Caco-2 (cell line): Measurements from ENCODE around the gene ZRSR2. TPM values are rescaled to one million over a fixed set of nuclear protein-coding genes. Genes with fewer than 3 reads are reported as not detected.
A peak's percentile ranks its signal among the peaks of the same experiment; 100 is the strongest.

Experiments used
- BruUV-seq: library from RNA; stranded (reverse); fragments of 400-500 nt; replicated peaks from 2 replicates; lab custom pipeline; 2021; lab: Mats Ljungman, UMichigan
- CTCF ChIA-PET: fragments of 300-600 bp; sonication (Branson Sonifier 250); formaldehyde crosslinking; loops from one replicate; lab custom pipeline; 2022; ENCODE audit warnings: antibody characterized with exemption; lab: Charles Lee
- POLR2A ChIA-PET: fragments of 300-600 bp; sonication (Branson Sonifier 250); formaldehyde crosslinking; loops from one replicate; lab custom pipeline; 2022; ENCODE audit warnings: antibody characterized with exemption; lab: Charles Lee
- DNase-seq, 2 experiments: peaks; one replicate each; pipeline versions ENCODE4 v3.0.0 to v3.0.0-alpha.2; 2020 to 2022
- H3K27me3 ChIP-seq: replicated peaks from 2 replicates; pipeline ENCODE4 v1.6.0; 2011; ENCODE audit warnings: low read length; ENCODE audit not compliant: control insufficient read depth, insufficient read depth
- H3K36me3 ChIP-seq: 2 replicates; pipeline ENCODE4 v1.5.1; 2011; ENCODE audit warnings: low read length; ENCODE audit not compliant: control insufficient read depth, insufficient read depth
- H3K4me1 ChIP-seq: fragments of 250-450 bp; sonication (Bioruptor Pico); 2 replicates; pipeline ENCODE4 v1.5.1; 2020; ENCODE audit warnings: mild to moderate bottlenecking
- H3K4me3 ChIP-seq: 2 replicates; pipeline ENCODE4 v1.5.1; 2011; ENCODE audit warnings: low read depth, mild to moderate bottlenecking, control low read depth, low read length
- H3K9me3 ChIP-seq: fragments of 250-450 bp; sonication (Bioruptor Pico); 2 replicates; pipeline ENCODE4 v1.5.1; 2020; ENCODE audit warnings: mild to moderate bottlenecking, moderate library complexity
- H3K27ac Mint-ChIP-seq: one replicate; pipeline ENCODE4 v1.8.0; 2022; ENCODE audit warnings: mixed read lengths; ENCODE audit not compliant: unreplicated experiment
- H3K27me3 Mint-ChIP-seq: one replicate; pipeline ENCODE4 v1.8.0; 2022; ENCODE audit warnings: mixed read lengths; ENCODE audit not compliant: insufficient read depth, unreplicated experiment
- H3K36me3 Mint-ChIP-seq: one replicate; pipeline ENCODE4 v1.8.0; 2022; ENCODE audit warnings: mild to moderate bottlenecking, mixed read lengths; ENCODE audit not compliant: insufficient read depth, unreplicated experiment
- H3K4me1 Mint-ChIP-seq: one replicate; pipeline ENCODE4 v1.8.0; 2022; ENCODE audit warnings: low read depth, mixed read lengths; ENCODE audit not compliant: unreplicated experiment
- H3K4me3 Mint-ChIP-seq: one replicate; pipeline ENCODE4 v1.8.0; 2022; ENCODE audit warnings: mild to moderate bottlenecking, moderate library complexity, mixed read lengths; ENCODE audit not compliant: unreplicated experiment
- H3K9me3 Mint-ChIP-seq: one replicate; pipeline ENCODE4 v1.8.0; 2022; ENCODE audit warnings: mixed read lengths; ENCODE audit not compliant: unreplicated experiment
- CTCF ChIP-seq, 2 experiments: fragments of 200-600 bp in 1 of 2; IDR thresholded peaks; 1 replicate in 1 of 2; 2 replicates in 1 of 2; pipeline versions ENCODE4 v1.5.1 to v1.8.0; 2011 to 2022; ENCODE audit warnings: antibody characterized with exemption in 1 of 2, control low read depth in 1 of 2, inconsistent platforms in 1 of 2, low read depth in 1 of 2, low read length in 1 of 2, mild to moderate bottlenecking in 1 of 2, moderate library complexity in 1 of 2; ENCODE audit not compliant: insufficient read depth in 1 of 2, severe bottlenecking in 1 of 2, unreplicated experiment in 1 of 2
- intact Hi-C: fragments of 100-400 bp; cut with micrococcal nuclease; formaldehyde crosslinking; loops from one replicate; pipeline ENCODE4 v1.10.0; 2022; ENCODE audit not compliant: unreplicated experiment
- total RNA-seq: library from RNA; stranded (reverse); gene quantifications from 2 replicates; pipeline ENCODE4 v1.2.3, GENCODE V29; 2022

The ZRSR2 gene
- total RNA-seq, 1 experiment from 2014 or later: 8.1 TPM

GRCh38 chrX:15820106-15821073 is 30.1 kb downstream of the ZRSR2 start:
- H3K27ac Mint-ChIP-seq: no peak overlapping the region
- H3K27me3 Mint-ChIP-seq: no peaks in the 10 kb centered on the region
- no peak for TF ChIP-seq CTCF (IDR thresholded peaks at IDR 0.05; ENCODE audit: insufficient read depth in 1 of 2, low read depth in 1 of 2, low read length in 1 of 2, severe bottlenecking in 1 of 2, unreplicated experiment in 1 of 2)
- DNase-seq: no peak
- H3K4me1 Mint-ChIP-seq: no peaks in the 10 kb centered on the region
- ChIA-PET CTCF (no interaction called here), POLR2A (no interaction called here)
- no peaks in the 10 kb centered on the region for H3K9me3 Mint-ChIP-seq
- Histone ChIP-seq H3K4me1 (no peaks in the 10 kb centered on the region), H3K9me3 (no peaks in the 10 kb centered on the region), H3K27me3 (no peaks in the 10 kb centered on the region), H3K4me3 (no peak overlapping the region), H3K36me3 (no peaks in the 10 kb centered on the region; the same call in 1 of the 2 replicates)
- no TSS peak for BruUV-seq
- intact Hi-C loops: no loop called here
- no peak overlapping the region for H3K4me3 Mint-ChIP-seq
- H3K36me3 Mint-ChIP-seq: peaks cover 21% of the 10 kb centered on the region

GRCh38 chrX:15822922-15823321 is 32.6 kb downstream of the ZRSR2 start:
- no peaks in the 10 kb centered on the region for H3K4me1 ChIP-seq
- ChIA-PET POLR2A (no interaction called here), CTCF (no interaction called here)
- no peak for TF ChIP-seq CTCF (IDR thresholded peaks at IDR 0.05; ENCODE audit: insufficient read depth in 1 of 2, low read depth in 1 of 2, low read length in 1 of 2, severe bottlenecking in 1 of 2, unreplicated experiment in 1 of 2)
- Mint-ChIP-seq H3K9me3 (no peaks in the 10 kb centered on the region), H3K4me1 (no peaks in the 10 kb centered on the region), H3K36me3 (peaks cover 21% of the 10 kb centered on the region), H3K27ac (no peak overlapping the region), H3K27me3 (no peaks in the 10 kb centered on the region), H3K4me3 (no peak overlapping the region)
- no peaks in the 10 kb centered on the region for H3K9me3 ChIP-seq
- no peaks in the 10 kb centered on the region; the same call in 1 of the 2 replicates for H3K36me3 ChIP-seq
- intact Hi-C loops: no loop called here
- H3K4me3 ChIP-seq: no peak overlapping the region
- DNase-seq: no peak
- TSS peak; percentile 33 for BruUV-seq
- H3K27me3 ChIP-seq: no peaks in the 10 kb centered on the region

GRCh38 chrX:15825936-15826335 is 35.7 kb downstream of the ZRSR2 start:
- Mint-ChIP-seq H3K4me3 (no peak overlapping the region), H3K9me3 (no peaks in the 10 kb centered on the region), H3K4me1 (no peaks in the 10 kb centered on the region), H3K27me3 (no peaks in the 10 kb centered on the region), H3K27ac (no peak overlapping the region), H3K36me3 (peaks cover 10% of the 10 kb centered on the region)
- CTCF ChIA-PET: no interaction called here
- TF ChIP-seq CTCF (IDR thresholded peaks at IDR 0.05; ENCODE audit: insufficient read depth in 1 of 2, low read depth in 1 of 2, low read length in 1 of 2, severe bottlenecking in 1 of 2, unreplicated experiment in 1 of 2): no peak
- POLR2A ChIA-PET: no interaction called here
- H3K4me3 ChIP-seq: no peak overlapping the region
- intact Hi-C loops: no loop called here
- no peaks in the 10 kb centered on the region for H3K9me3 ChIP-seq
- H3K36me3 ChIP-seq: no peaks in the 10 kb centered on the region; the same call in 1 of the 2 replicates
- no peaks in the 10 kb centered on the region for H3K4me1 ChIP-seq
- DNase-seq: no peak
- BruUV-seq: no TSS peak
- no peaks in the 10 kb centered on the region for H3K27me3 ChIP-seq
